Sigmoid colon (tissue), 7 donors: ENCODE measurements around the gene DNAJC17. TPM values are rescaled to one million over a fixed set of nuclear protein-coding genes. Genes with fewer than 3 reads are reported as not detected.

Experiments used
- DNase-seq: peaks from one replicate; pipeline ENCODE4 v3.0.0-alpha.2; 2019
- H3K27ac ChIP-seq, 4 donors: fragments of 200-600 bp; sonication (generic); one replicate each; pipeline ENCODE4 v1.5.1; 2016 to 2019; ENCODE audit warnings: mild to moderate bottlenecking in 1 of 4
- H3K27me3 ChIP-seq, 3 donors: fragments of 200-600 bp; sonication (generic); one replicate each; pipeline ENCODE4 v1.5.1; 2019; ENCODE audit warnings: mild to moderate bottlenecking in 1 of 3
- H3K36me3 ChIP-seq, 4 donors: fragments of 200-600 bp; sonication (generic); one replicate each; pipeline ENCODE4 v1.5.1; 2016 to 2019
- H3K4me1 ChIP-seq, 4 donors: fragments of 200-600 bp; sonication (generic); one replicate each; pipeline ENCODE4 v1.5.1; 2017 to 2019
- H3K4me3 ChIP-seq, 4 donors: fragments of 200-600 bp; sonication (generic); one replicate each; pipeline ENCODE4 v1.5.1; 2017 to 2019; ENCODE audit warnings: mild to moderate bottlenecking in 2 of 4, moderate library complexity in 1 of 4
- H3K9me3 ChIP-seq, 4 donors: fragments of 200-600 bp in 3 of 4; sonication (generic) in 3 of 4; one replicate each; pipeline versions ENCODE4 v1.5.1 to v1.6.1; 2013 to 2019
- CTCF ChIP-seq, 4 experiments: fragments of 450-650 bp in 3 of 4; fragments of 200-600 bp in 1 of 4; IDR thresholded peaks; one replicate each; pipeline ENCODE4 v1.5.1; 2016 to 2019; ENCODE audit warnings: antibody characterized with exemption in 4 of 4, mild to moderate bottlenecking in 3 of 4, moderate library complexity in 2 of 4
- EP300 ChIP-seq, 4 donors: sonication (generic); formaldehyde crosslinking; IDR thresholded peaks; one replicate each; pipeline ENCODE4 v1.6.1; 2017; ENCODE audit warnings: antibody characterized with exemption in 4 of 4
- POLR2A ChIP-seq, 2 donors: fragments of 450-650 bp; IDR thresholded peaks; one replicate each; pipeline ENCODE4 v1.6.1; 2016; ENCODE audit warnings: antibody characterized with exemption in 2 of 2, mild to moderate bottlenecking in 2 of 2, moderate library complexity in 2 of 2
- POLR2AphosphoS5 ChIP-seq, 4 donors: sonication (generic); formaldehyde crosslinking; IDR thresholded peaks; one replicate each; pipeline ENCODE4 v1.6.1; 2017; ENCODE audit warnings: antibody characterized with exemption in 4 of 4
- WGBS, 2 donors: extraction: QIAGEN DNeasy Blood & Tissue Kit; methylation state at CpG; one replicate each; pipeline ENCODE4 v1.1.7; 2013; 5-methylcytosine and 5-hydroxymethylcytosine counted together
- intact Hi-C: fragments of 100-400 bp; cut with DNase I; formaldehyde crosslinking; loops from one replicate; pipeline ENCODE4 v1.15.1; 2023
- polyA plus RNA-seq, 3 donors: library from polyadenylated mRNA; stranded (reverse); fragments of 200-250 nt; gene quantifications; one replicate each; pipeline ENCODE4 v1.2.3, GENCODE V29; 2013
- total RNA-seq, 4 donors: library from RNA; depleted of rRNA; stranded (reverse); fragments of >200 nt; gene quantifications; one replicate each; pipeline ENCODE4 v1.1.0, GENCODE V29; 2016
- donor health status: healthy with polysubstance abuse.
- donor health status: Bipolar disorder and iron deficiency.
- donor health status: healthy.

DNAJC17 gene
- total and polyA plus RNA-seq, 7 donors = 9.1 to 56.4 (median 25.8) TPM

DNA sequence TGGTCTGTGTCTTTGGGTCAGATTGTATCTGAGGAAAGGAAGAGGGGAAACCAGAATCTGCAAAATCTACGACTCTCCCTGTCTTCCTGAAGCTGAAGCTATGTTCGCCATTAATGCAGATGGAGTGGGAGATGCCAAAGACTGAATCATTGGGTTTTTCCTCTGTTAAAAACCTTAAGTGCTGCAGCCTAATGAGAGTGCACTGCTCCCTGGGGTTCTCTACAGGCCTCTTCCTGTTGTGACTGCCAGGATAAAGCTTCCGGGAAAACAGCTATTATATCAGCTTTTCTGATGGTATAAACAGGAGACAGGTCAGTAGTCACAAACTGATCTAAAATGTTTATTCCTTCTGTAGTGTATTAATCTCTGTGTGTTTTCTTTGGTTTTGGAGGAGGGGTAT lies 76.2 kb downstream of the DNAJC17 start:
- TF ChIP-seq EP300 (IDR thresholded peaks at IDR 0.05) (no peak), CTCF (IDR thresholded peaks at IDR 0.05) (no peak), POLR2A (IDR thresholded peaks at IDR 0.05) (no peak), POLR2AphosphoS5 (IDR thresholded peaks at IDR 0.05) (no peak)
- no peaks in the 10 kb centered on the region for H3K9me3 ChIP-seq
- H3K27ac ChIP-seq = no peak overlapping the region
- no peaks in the 10 kb centered on the region for H3K27me3 ChIP-seq
- 89 to 90% methylated on average over 3 of the region's 3 CpGs for WGBS, 2 donors
- no peaks in the 10 kb centered on the region for H3K4me1 ChIP-seq
- DNase-seq = no peak
- H3K36me3 ChIP-seq = peaks cover 0 to 55% (median 6%) of the 10 kb centered on the region in 4 donors
- intact Hi-C loops = no loop called here
- no peak overlapping the region for H3K4me3 ChIP-seq

DNA sequence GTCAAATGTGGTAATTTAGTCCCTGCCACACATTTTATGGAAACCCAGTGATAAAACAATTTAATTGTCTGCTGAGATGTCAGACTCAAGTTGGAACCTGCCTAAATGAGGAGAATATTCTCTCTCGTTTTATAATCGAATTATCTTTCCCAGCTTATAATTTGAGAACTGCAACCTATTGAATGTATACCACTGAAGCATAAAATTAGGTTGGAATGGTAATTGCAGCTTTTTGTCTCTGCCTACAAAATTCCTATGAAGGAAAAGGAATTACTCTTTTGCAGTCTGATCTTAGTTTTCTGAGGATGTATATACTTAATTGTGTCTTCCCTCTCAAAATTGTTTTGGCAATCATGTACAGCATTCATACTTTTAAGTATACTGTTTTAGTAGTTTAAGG lies 83.4 kb downstream of the DNAJC17 start:
- H3K4me1 ChIP-seq = no peaks in the 10 kb centered on the region
- WGBS, 2 donors = 87 to 88% methylated on average over 2 of the region's 2 CpGs
- TF ChIP-seq CTCF (IDR thresholded peaks at IDR 0.05) (no peak), POLR2AphosphoS5 (IDR thresholded peaks at IDR 0.05) (no peak)
- DNase-seq = no peak
- intact Hi-C loops = no loop called here
- no peaks in the 10 kb centered on the region for H3K36me3 ChIP-seq
- no peaks in the 10 kb centered on the region for H3K9me3 ChIP-seq
- H3K4me3 ChIP-seq = no peak overlapping the region
- H3K27ac ChIP-seq = no peak overlapping the region
- no peaks in the 10 kb centered on the region for H3K27me3 ChIP-seq

DNA sequence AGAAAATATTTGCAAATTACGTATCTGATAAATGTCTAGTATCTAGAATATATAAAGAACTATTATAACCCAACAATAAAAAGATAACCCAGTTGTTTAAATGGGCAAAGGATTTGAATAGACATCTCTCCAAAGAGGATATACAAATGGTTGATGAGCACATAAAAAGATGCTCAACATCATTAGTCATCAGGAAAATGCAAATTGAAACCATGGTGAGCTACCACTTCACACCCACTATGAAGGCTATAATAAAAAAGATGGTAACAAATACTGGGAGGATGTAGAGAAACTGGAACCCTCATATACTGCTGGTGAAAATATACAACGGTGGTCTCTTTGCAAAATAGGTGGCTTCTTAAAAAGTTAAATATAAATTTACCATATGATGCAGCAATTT lies 84.3 kb downstream of the DNAJC17 start:
- intact Hi-C loops = no loop called here
- Histone ChIP-seq H3K36me3 (no peaks in the 10 kb centered on the region), H3K27ac (no peak overlapping the region), H3K9me3 (no peaks in the 10 kb centered on the region), H3K4me3 (no peak overlapping the region), H3K27me3 (no peaks in the 10 kb centered on the region), H3K4me1 (no peaks in the 10 kb centered on the region)
- no peak for TF ChIP-seq POLR2A (IDR thresholded peaks at IDR 0.05)
- no peak for TF ChIP-seq POLR2AphosphoS5 (IDR thresholded peaks at IDR 0.05)
- no peak for TF ChIP-seq CTCF (IDR thresholded peaks at IDR 0.05)
- TF ChIP-seq EP300 (IDR thresholded peaks at IDR 0.05) = no peak
- no peak for DNase-seq
- 92 to 94% methylated on average over 2 of the region's 2 CpGs for WGBS, 2 donors

GRCh38 chr15:40722354-40722753 lies 84.9 kb downstream of the DNAJC17 start:
- TF ChIP-seq EP300 (IDR thresholded peaks at IDR 0.05) (no peak), POLR2AphosphoS5 (IDR thresholded peaks at IDR 0.05) (no peak), POLR2A (IDR thresholded peaks at IDR 0.05) (no peak), CTCF (IDR thresholded peaks at IDR 0.05) (no peak)
- H3K27me3 ChIP-seq = no peaks in the 10 kb centered on the region
- no peak overlapping the region for H3K4me3 ChIP-seq
- H3K36me3 ChIP-seq = no peaks in the 10 kb centered on the region
- no peak overlapping the region for H3K27ac ChIP-seq
- no peak for DNase-seq
- H3K9me3 ChIP-seq = no peaks in the 10 kb centered on the region
- intact Hi-C loops = no loop called here
- 91 to 94% methylated on average over 4 of the region's 4 CpGs for WGBS, 2 donors
- no peaks in the 10 kb centered on the region for H3K4me1 ChIP-seq

DNA sequence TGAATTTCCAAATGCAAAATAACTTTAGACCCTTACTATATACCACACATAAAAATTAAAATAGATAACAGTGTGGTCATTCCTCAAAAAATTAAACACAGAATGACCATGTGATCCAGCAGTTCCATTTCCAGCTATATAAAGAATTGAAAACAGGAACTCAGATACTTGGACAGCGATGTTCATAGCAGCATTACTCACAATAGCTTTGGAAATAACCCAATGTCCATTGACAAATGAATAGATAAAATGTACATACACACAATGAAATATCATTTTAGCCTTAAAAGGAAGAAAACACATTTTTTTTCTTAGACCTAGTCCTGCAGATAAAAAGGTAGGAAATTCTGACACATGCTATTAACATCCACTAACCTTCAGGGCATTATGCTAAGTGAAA lies 85.6 kb downstream of the DNAJC17 start:
- Histone ChIP-seq H3K9me3 (no peaks in the 10 kb centered on the region), H3K27me3 (no peaks in the 10 kb centered on the region), H3K4me1 (no peaks in the 10 kb centered on the region), H3K4me3 (no peak overlapping the region), H3K27ac (no peak overlapping the region), H3K36me3 (no peaks in the 10 kb centered on the region)
- intact Hi-C loops = no loop called here
- no peak for TF ChIP-seq POLR2A (IDR thresholded peaks at IDR 0.05)
- no peak for TF ChIP-seq POLR2AphosphoS5 (IDR thresholded peaks at IDR 0.05)
- no peak for TF ChIP-seq CTCF (IDR thresholded peaks at IDR 0.05)
- TF ChIP-seq EP300 (IDR thresholded peaks at IDR 0.05) = no peak
- WGBS, 2 donors = 85 to 94% methylated on average over 1 of the region's 1 CpG
- DNase-seq = no peak
